Gastroesophageal sphincter (tissue), 3 donors: Measurements from ENCODE around the gene GUCY1A2.

Experiments used
- EP300 ChIP-seq: sonication (generic); formaldehyde crosslinking; IDR thresholded peaks from one replicate; pipeline ENCODE4 v1.6.1; 2017; ENCODE audit warnings: antibody characterized with exemption, mild to moderate bottlenecking
- POLR2A ChIP-seq, 2 donors: fragments of 450-650 bp; IDR thresholded peaks; one replicate each; pipeline ENCODE4 v1.6.1; 2017; ENCODE audit warnings: antibody characterized with exemption in 2 of 2, mild to moderate bottlenecking in 2 of 2, moderate library complexity in 1 of 2
- POLR2AphosphoS5 ChIP-seq: sonication (generic); formaldehyde crosslinking; IDR thresholded peaks from one replicate; pipeline ENCODE4 v1.6.1; 2017; ENCODE audit warnings: antibody characterized with exemption
- TF ChIP-seq, protein P1 (sequence below), 4 experiments: fragments of 200-600 bp in 2 of 4; fragments of 450-650 bp in 2 of 4; sonication (generic) in 1 of 4; IDR thresholded peaks; one replicate each; pipeline ENCODE4 v1.5.1; 2017 to 2019; ENCODE audit warnings: antibody characterized with exemption in 4 of 4, mild to moderate bottlenecking in 2 of 4, moderate library complexity in 2 of 4

DNA sequence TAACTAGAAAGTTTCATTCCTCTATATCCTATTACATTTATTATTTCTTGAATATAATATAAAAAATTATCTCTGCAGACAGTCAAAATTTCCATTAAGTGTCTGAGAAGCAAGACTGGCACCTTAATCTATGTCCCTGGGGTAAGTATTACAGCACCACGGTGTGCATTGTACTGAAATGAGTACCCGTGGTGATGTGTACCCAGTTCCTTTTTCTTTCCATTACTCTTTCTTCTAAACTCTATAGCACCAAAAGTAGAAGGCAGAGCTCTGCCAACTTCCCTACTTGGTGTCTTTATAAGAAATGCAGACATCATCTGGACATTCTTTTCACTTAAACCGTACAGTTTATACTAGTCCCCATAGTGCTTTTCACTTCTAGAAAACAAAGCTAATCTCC, 161.7 kb downstream of the GUCY1A2 start:
- TF ChIP-seq, protein P1, sequence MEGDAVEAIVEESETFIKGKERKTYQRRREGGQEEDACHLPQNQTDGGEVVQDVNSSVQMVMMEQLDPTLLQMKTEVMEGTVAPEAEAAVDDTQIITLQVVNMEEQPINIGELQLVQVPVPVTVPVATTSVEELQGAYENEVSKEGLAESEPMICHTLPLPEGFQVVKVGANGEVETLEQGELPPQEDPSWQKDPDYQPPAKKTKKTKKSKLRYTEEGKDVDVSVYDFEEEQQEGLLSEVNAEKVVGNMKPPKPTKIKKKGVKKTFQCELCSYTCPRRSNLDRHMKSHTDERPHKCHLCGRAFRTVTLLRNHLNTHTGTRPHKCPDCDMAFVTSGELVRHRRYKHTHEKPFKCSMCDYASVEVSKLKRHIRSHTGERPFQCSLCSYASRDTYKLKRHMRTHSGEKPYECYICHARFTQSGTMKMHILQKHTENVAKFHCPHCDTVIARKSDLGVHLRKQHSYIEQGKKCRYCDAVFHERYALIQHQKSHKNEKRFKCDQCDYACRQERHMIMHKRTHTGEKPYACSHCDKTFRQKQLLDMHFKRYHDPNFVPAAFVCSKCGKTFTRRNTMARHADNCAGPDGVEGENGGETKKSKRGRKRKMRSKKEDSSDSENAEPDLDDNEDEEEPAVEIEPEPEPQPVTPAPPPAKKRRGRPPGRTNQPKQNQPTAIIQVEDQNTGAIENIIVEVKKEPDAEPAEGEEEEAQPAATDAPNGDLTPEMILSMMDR (IDR thresholded peaks at IDR 0.05): no peak
- TF ChIP-seq POLR2AphosphoS5 (no peak), EP300 (no peak), POLR2A (IDR thresholded peaks at IDR 0.05) (no peak)
